DOHH2 (cell line): ENCODE results near the gene DKK3.

Experiments used
- H3F3A ChIP-seq: fragments of 200-600 bp; sonication (generic), shearing (Covaris generic); 2 replicates; pipeline ENCODE4 v1.6.0; 2016; ENCODE audit warnings: antibody characterized with exemption, mild to moderate bottlenecking; ENCODE audit not compliant: control insufficient read depth, insufficient read depth
- H3K27ac ChIP-seq: fragments of 200-600 bp; sonication (generic); 2 replicates; pipeline ENCODE4 v1.5.1; 2014; ENCODE audit warnings: low read depth, mild to moderate bottlenecking, low read length, moderate library complexity
- H3K27me3 ChIP-seq: fragments of 200-600 bp; sonication (generic); 2 replicates; pipeline ENCODE4 v1.6.1; 2014; ENCODE audit warnings: mild to moderate bottlenecking, low read length, mixed read lengths; ENCODE audit not compliant: control insufficient read depth
- H3K36me3 ChIP-seq: fragments of 200-600 bp; sonication (generic); 2 replicates; pipeline ENCODE4 v1.6.1; 2014; ENCODE audit warnings: mild to moderate bottlenecking, low read length, moderate library complexity, mixed read lengths; ENCODE audit not compliant: control insufficient read depth
- H3K4me1 ChIP-seq: fragments of 200-600 bp; sonication (generic); 2 replicates; pipeline ENCODE4 v1.6.1; 2014; ENCODE audit warnings: mild to moderate bottlenecking, low read length, mixed read lengths; ENCODE audit not compliant: control insufficient read depth
- H3K4me2 ChIP-seq: fragments of 200-600 bp; sonication (generic); 2 replicates; pipeline ENCODE4 v1.6.0; 2014; ENCODE audit warnings: mild to moderate bottlenecking, low read length, moderate library complexity
- H3K4me3 ChIP-seq: fragments of 200-600 bp; sonication (generic); 2 replicates; pipeline ENCODE4 v1.5.1; 2014; ENCODE audit warnings: mild to moderate bottlenecking, low read length, mixed read lengths
- H3K79me2 ChIP-seq: fragments of 200-600 bp; sonication (generic); 2 replicates; pipeline ENCODE4 v1.6.1; 2014; ENCODE audit warnings: mild to moderate bottlenecking, low read length, mixed read lengths; ENCODE audit not compliant: control insufficient read depth
- H3K9me2 ChIP-seq: fragments of 200-600 bp; sonication (generic); replicated peaks from 2 replicates; pipeline ENCODE4 v1.6.1; 2014; ENCODE audit warnings: mild to moderate bottlenecking, low read length, mixed read lengths; ENCODE audit not compliant: control insufficient read depth
- H3K9me3 ChIP-seq: fragments of 200-600 bp; sonication (generic); 2 replicates; pipeline ENCODE4 v1.6.1; 2014; ENCODE audit warnings: antibody characterized with exemption, low read length, mixed read lengths; ENCODE audit not compliant: control insufficient read depth, insufficient read depth
- H4K20me1 ChIP-seq: fragments of 200-600 bp; sonication (generic); 2 replicates; pipeline ENCODE4 v1.6.0; 2014; ENCODE audit warnings: low read depth, mild to moderate bottlenecking, antibody characterized with exemption, low read length, moderate library complexity; ENCODE audit not compliant: control insufficient read depth, insufficient read depth
- CTCF ChIP-seq: fragments of 200-600 bp; sonication (generic); IDR thresholded peaks from one replicate; pipeline ENCODE4 v1.5.1; 2014; ENCODE audit warnings: antibody characterized with exemption, mild to moderate bottlenecking, low read depth, low read length; ENCODE audit not compliant: poor library complexity, severe bottlenecking
- EZH2phosphoT487 ChIP-seq: fragments of 200-600 bp; sonication (generic); IDR thresholded peaks from 2 replicates; pipeline ENCODE4 v1.6.1; 2017; ENCODE audit warnings: borderline replicate concordance, mild to moderate bottlenecking, antibody characterized with exemption, low read length, moderate library complexity, mixed read lengths

The DKK3 gene

DNA sequence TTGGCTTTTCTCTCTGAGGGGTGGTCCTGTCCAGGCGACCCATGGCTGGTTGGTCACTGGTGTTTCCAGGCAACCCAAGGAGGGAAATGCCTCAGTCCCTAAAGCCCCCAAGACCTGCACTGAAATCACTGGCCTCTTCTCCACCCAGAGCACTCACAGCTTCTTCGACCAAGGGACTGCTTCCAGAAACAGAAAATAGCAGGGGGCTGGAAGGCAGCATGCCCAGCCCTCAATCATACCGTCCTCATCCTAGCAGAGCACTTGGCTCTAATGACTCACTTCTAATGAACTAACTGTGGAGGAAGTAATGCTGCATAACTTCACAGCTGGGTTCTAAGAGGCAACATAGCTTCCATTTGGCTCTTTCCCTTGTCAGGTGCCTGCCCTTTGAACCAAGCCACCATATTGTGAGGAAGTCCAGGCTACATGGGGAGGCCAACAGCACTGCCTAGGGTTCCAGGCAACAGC is 27.6 kb downstream of the DKK3 start:
- TF ChIP-seq EZH2phosphoT487: no peak
- TF ChIP-seq CTCF: no peak
- Histone ChIP-seq H3K79me2 (no peaks in the 10 kb centered on the region), H3F3A (no peaks in the 10 kb centered on the region), H3K4me2 (no peak overlapping the region), H3K4me1 (peaks cover 5% of the 10 kb centered on the region), H3K9me2 (no peaks in the 10 kb centered on the region), H3K4me3 (no peak overlapping the region), H3K9me3 (no peaks in the 10 kb centered on the region), H3K36me3 (no peaks in the 10 kb centered on the region), H3K27ac (no peak overlapping the region), H3K27me3 (no peaks in the 10 kb centered on the region), H4K20me1 (no peaks in the 10 kb centered on the region)

GRCh38 chr11:11980200-11980599 is 28.2 kb downstream of the DKK3 start:
- H3K4me1 ChIP-seq: peaks cover 5% of the 10 kb centered on the region

GRCh38 chr11:11979488-11980117 is 28.8 kb downstream of the DKK3 start:
- Histone ChIP-seq H3K79me2 (no peaks in the 10 kb centered on the region), H3K9me3 (no peaks in the 10 kb centered on the region), H4K20me1 (no peaks in the 10 kb centered on the region), H3K4me2 (no peak overlapping the region), H3F3A (no peaks in the 10 kb centered on the region), H3K27ac (no peak overlapping the region), H3K4me1 (peaks cover 5% of the 10 kb centered on the region), H3K4me3 (no peak overlapping the region), H3K36me3 (no peaks in the 10 kb centered on the region), H3K27me3 (no peaks in the 10 kb centered on the region), H3K9me2 (no peaks in the 10 kb centered on the region)
- TF ChIP-seq EZH2phosphoT487 (no peak), CTCF (no peak)

More at GRCh38 chr11:11980200-11980599, 28.2 kb downstream of the DKK3 start:
- Histone ChIP-seq H3K27ac (no peak overlapping the region), H3F3A (no peaks in the 10 kb centered on the region), H4K20me1 (no peaks in the 10 kb centered on the region), H3K4me3 (no peak overlapping the region), H3K9me2 (no peaks in the 10 kb centered on the region), H3K36me3 (no peaks in the 10 kb centered on the region), H3K27me3 (no peaks in the 10 kb centered on the region), H3K9me3 (no peaks in the 10 kb centered on the region), H3K4me2 (no peak overlapping the region), H3K79me2 (no peaks in the 10 kb centered on the region)
- TF ChIP-seq CTCF (no peak), EZH2phosphoT487 (no peak)
